GM23248 (cell line): ENCODE results near the gene CDH4.

Experiments
- EZH2 ChIP-seq: fragments of 200-600 bp; sonication (generic); IDR thresholded peaks from 2 replicates; pipeline ENCODE4 v1.6.1; 2018; ENCODE audit warnings: antibody characterized with exemption, mild to moderate bottlenecking; ENCODE audit not compliant: insufficient read depth, poor library complexity, severe bottlenecking
- EZH2phosphoT487 ChIP-seq: fragments of 200-600 bp; sonication (generic); IDR thresholded peaks from 2 replicates; pipeline ENCODE4 v1.6.1; 2018; ENCODE audit warnings: antibody characterized with exemption, moderate library complexity, mild to moderate bottlenecking, low read depth; ENCODE audit not compliant: insufficient read depth

GRCh38 chr20:61810066-61810737 is 558.1 kb downstream of the CDH4 start:
- no peak for TF ChIP-seq EZH2
- no peak for TF ChIP-seq EZH2phosphoT487
